AG08395 (cell line): ENCODE measurements around the gene ACP7.
A peak's percentile ranks its signal among the peaks of the same experiment; 100 is the strongest.
"Not testable (repeated sequence)": the region's sequence is repeated elsewhere in the genome, so short reads cannot be mapped to it uniquely, and the experiment has no call there.

Experiments
- DNase-seq: peaks from one replicate; pipeline ENCODE4 v3.0.0; 2012; ENCODE audit warnings: mixed read lengths, low spot score

Gene ACP7

GRCh38 chr19:39106194-39106593 lies 22.0 kb downstream of the ACP7 start:
- DNase-seq = no peak

GRCh38 chr19:39109641-39110040 lies 25.5 kb downstream of the ACP7 start:
- no peak for DNase-seq

- peak; percentile 69 for DNase-seq
Measured at GRCh38 chr19:39110263-39110967, 26.2 kb downstream of the ACP7 start.

- no peak for DNase-seq
Measured at GRCh38 chr19:39111593-39112199, 27.5 kb downstream of the ACP7 start.

- DNase-seq = no peak
Measured at GRCh38 chr19:39112338-39112890, 28.2 kb downstream of the ACP7 start.

- no peak for DNase-seq
Measured at GRCh38 chr19:39113199-39113598, 29.0 kb downstream of the ACP7 start.

- DNase-seq = no peak
Measured at GRCh38 chr19:39115105-39115847, 31.1 kb downstream of the ACP7 start.

GRCh38 chr19:39117023-39117422 lies 32.9 kb downstream of the ACP7 start:
- not testable (repeated sequence) for DNase-seq

GRCh38 chr19:39119830-39120229 lies 35.7 kb downstream of the ACP7 start:
- DNase-seq = no peak

- no peak for DNase-seq
Measured at GRCh38 chr19:39122934-39123731, 39.0 kb downstream of the ACP7 start.

GRCh38 chr19:39124136-39124764 lies 40.1 kb downstream of the ACP7 start:
- DNase-seq = no peak

GRCh38 chr19:39125199-39125553 lies 41.0 kb downstream of the ACP7 start:
- DNase-seq = no peak

GRCh38 chr19:39125554-39126311 lies 41.6 kb downstream of the ACP7 start, which contains the start of gene PAK4:
Gene PAK4 (plus strand): TSS chr19:39125786. CDS start chr19:39169554, 43,768 bp downstream.
- peak; percentile 100 for DNase-seq

- peak; percentile 46 for DNase-seq
Measured at GRCh38 chr19:39126312-39127187, 42.4 kb downstream of the ACP7 start.

GRCh38 chr19:39127812-39128515 lies 43.8 kb downstream of the ACP7 start:
- no peak for DNase-seq

- no peak for DNase-seq
Measured at GRCh38 chr19:39128516-39129079, 44.4 kb downstream of the ACP7 start.

- DNase-seq = no peak
Measured at GRCh38 chr19:39129116-39129515, 44.9 kb downstream of the ACP7 start.

GRCh38 chr19:39130337-39131254 lies 46.4 kb downstream of the ACP7 start:
- DNase-seq = no peak
